Measurements from ENCODE around the gene STK4. TPM values are rescaled to one million over a fixed set of nuclear protein-coding genes. Genes with fewer than 3 reads are reported as not detected.
A peak's percentile ranks its signal among the peaks of the same experiment; 100 is the strongest.
"Not testable (repeated sequence)": the region's sequence is repeated elsewhere in the genome, so short reads cannot be mapped to it uniquely, and the experiment has no call there.

Gene STK4
- total RNA-seq, 5 donors from 2014 or later (not counting 1 experiment from before 2014, with no cell fraction given) = 244 to 315 (median 271) TPM

GRCh38 chr20:45061244-45061643 is 94.9 kb downstream of the STK4 start:
- no peaks in the 10 kb centered on the region for H3K27me3 ChIP-seq (replicated peaks in 1 of 2; ENCODE audit: control insufficient read depth in 2 of 2, extremely low read depth in 1 of 2, insufficient read depth in 2 of 2, low read length in 1 of 2)
- H3K9me3 Mint-ChIP-seq = no peaks in the 10 kb centered on the region
- CTCF ChIA-PET = interaction anchor here in 1 of 2 donors (2.3 kb wide), 2 partner anchors 11 to 17 kb away, joined by 8 to 9 read pairs; no protein-coding TSS in a partner anchor
- peaks cover 78 to 81% (median 81%) of the 10 kb centered on the region in 3 donors for H3K4me1 Mint-ChIP-seq
- ATAC-seq (replicated peaks in 1 of 4) (no peak), DNase-seq (no peak)
- H3K36me3 ChIP-seq (ENCODE audit: control insufficient read depth in 2 of 2, extremely low read depth in 1 of 2, insufficient read depth in 1 of 2, low read length in 1 of 2) = peaks cover 0 to 58% of the 10 kb centered on the region in 2 donors
- H3K4me1 ChIP-seq (ENCODE audit: control insufficient read depth in 1 of 2, extremely low read depth in 1 of 2, insufficient read depth in 2 of 2, low read length in 2 of 2) = peaks cover 4% of the 10 kb centered on the region in 2 experiments
- POLR2A ChIA-PET = no interaction called here
- no peak overlapping the region for H3K4me3 Mint-ChIP-seq
- peak overlapping the region; percentile 32 to 48 for H3K27ac Mint-ChIP-seq
- no peak overlapping the region for H3K4me3 ChIP-seq (ENCODE audit: control insufficient read depth in 1 of 2, extremely low read depth in 1 of 2, low read length in 1 of 2)
- no peak overlapping the region for H3K27ac ChIP-seq (ENCODE audit: low read length)
- no peaks in the 10 kb centered on the region for H3K27me3 Mint-ChIP-seq
- 56% methylated on average over 1 of the region's 4 CpGs for WGBS (ENCODE audit: insufficient coverage)
- H3K36me3 Mint-ChIP-seq = peaks cover 45% of the 10 kb centered on the region
- no peaks in the 10 kb centered on the region for H3K9me3 ChIP-seq

DNA sequence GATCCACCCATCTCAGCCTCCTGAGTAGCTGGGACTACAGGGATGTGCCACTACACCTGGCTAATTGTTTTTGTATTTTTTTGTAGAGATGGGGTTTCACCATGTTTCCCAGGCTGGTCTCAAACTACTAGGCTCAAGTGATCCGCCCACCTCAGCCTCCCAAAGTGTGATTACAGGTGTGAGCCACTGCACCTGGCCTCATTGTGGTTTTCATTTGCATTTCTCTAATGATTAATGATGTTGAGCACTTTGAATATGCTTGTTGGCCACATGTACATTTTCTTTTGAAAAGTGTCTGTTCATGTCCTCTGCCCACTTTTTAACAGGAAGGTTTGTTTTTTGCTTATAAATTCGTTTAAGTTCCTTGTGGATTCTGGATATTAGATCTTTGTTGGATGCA is 96.8 kb downstream of the STK4 start:
- ATAC-seq (replicated peaks in 1 of 4); POLR2A ChIA-PET; H3K27me3 Mint-ChIP-seq; H3K27me3 ChIP-seq (replicated peaks in 1 of 2; ENCODE audit: control insufficient read depth in 2 of 2, extremely low read depth in 1 of 2, insufficient read depth in 2 of 2, low read length in 1 of 2); H3K4me3 ChIP-seq (ENCODE audit: control insufficient read depth in 1 of 2, extremely low read depth in 1 of 2, low read length in 1 of 2); H3K9me3 ChIP-seq; H3K9me3 Mint-ChIP-seq; H3K27ac ChIP-seq (ENCODE audit: low read length); CTCF ChIA-PET; DNase-seq; H3K4me1 ChIP-seq (ENCODE audit: control insufficient read depth in 1 of 2, extremely low read depth in 1 of 2, insufficient read depth in 2 of 2, low read length in 2 of 2): not testable (repeated sequence)
- H3K4me1 Mint-ChIP-seq = peaks cover 82 to 85% (median 84%) of the 10 kb centered on the region in 3 donors
- peaks cover 52% of the 10 kb centered on the region for H3K36me3 Mint-ChIP-seq
- H3K36me3 ChIP-seq (ENCODE audit: control insufficient read depth in 2 of 2, extremely low read depth in 1 of 2, insufficient read depth in 1 of 2, low read length in 1 of 2) = peaks cover 0 to 58% of the 10 kb centered on the region in 2 donors
- WGBS (ENCODE audit: insufficient coverage) = no CpG with 5 or more reads among the region's 2 CpGs
- H3K27ac Mint-ChIP-seq = peak overlapping the region in 1 of 2 donors; percentile 76
- peak overlapping the region in 1 of 3 donors; percentile 47 for H3K4me3 Mint-ChIP-seq

GRCh38 chr20:45064812-45065211 is 98.5 kb downstream of the STK4 start:
- H3K36me3 Mint-ChIP-seq = peaks cover 56% of the 10 kb centered on the region

GRCh38 chr20:45066372-45066771 is 100.1 kb downstream of the STK4 start:
- ATAC-seq (replicated peaks in 1 of 4) (no peak), DNase-seq (no peak)
- H3K4me3 Mint-ChIP-seq = no peak overlapping the region
- H3K36me3 ChIP-seq (ENCODE audit: control insufficient read depth in 2 of 2, extremely low read depth in 1 of 2, insufficient read depth in 1 of 2, low read length in 1 of 2) = peaks cover 0 to 55% of the 10 kb centered on the region in 2 donors
- H3K4me1 Mint-ChIP-seq = peaks cover 85 to 86% (median 86%) of the 10 kb centered on the region in 3 donors
- H3K27me3 ChIP-seq (replicated peaks in 1 of 2; ENCODE audit: control insufficient read depth in 2 of 2, extremely low read depth in 1 of 2, insufficient read depth in 2 of 2, low read length in 1 of 2) = no peaks in the 10 kb centered on the region
- CTCF ChIA-PET = interaction anchor here in 1 of 2 donors (1.0 to 1.4 kb wide), 2 partner anchors 16 to 22 kb away, joined by 3 to 5 read pairs; no protein-coding TSS in a partner anchor
- POLR2A ChIA-PET = no interaction called here
- H3K36me3 Mint-ChIP-seq = peaks cover 65% of the 10 kb centered on the region
- WGBS (ENCODE audit: insufficient coverage) = 95% methylated on average over 3 of the region's 7 CpGs
- H3K27me3 Mint-ChIP-seq = no peaks in the 10 kb centered on the region
- H3K9me3 Mint-ChIP-seq = no peaks in the 10 kb centered on the region
- H3K9me3 ChIP-seq = no peaks in the 10 kb centered on the region
- peak overlapping the region; percentile 28 to 34 for H3K27ac Mint-ChIP-seq
- no peak overlapping the region for H3K27ac ChIP-seq (ENCODE audit: low read length)
- H3K4me3 ChIP-seq (ENCODE audit: control insufficient read depth in 1 of 2, extremely low read depth in 1 of 2, low read length in 1 of 2) = no peak overlapping the region
- peaks cover 2 to 4% of the 10 kb centered on the region in 2 experiments for H3K4me1 ChIP-seq (ENCODE audit: control insufficient read depth in 1 of 2, extremely low read depth in 1 of 2, insufficient read depth in 2 of 2, low read length in 2 of 2)

More at GRCh38 chr20:45064812-45065211, 98.5 kb downstream of the STK4 start:
- no peaks in the 10 kb centered on the region for H3K9me3 Mint-ChIP-seq
- H3K4me3 Mint-ChIP-seq = peak overlapping the region in 2 of 3 donors; percentile 5
- CTCF ChIA-PET = no interaction called here
- no peak overlapping the region for H3K27ac ChIP-seq (ENCODE audit: low read length)
- H3K36me3 ChIP-seq (ENCODE audit: control insufficient read depth in 2 of 2, extremely low read depth in 1 of 2, insufficient read depth in 1 of 2, low read length in 1 of 2) = peaks cover 0 to 58% of the 10 kb centered on the region in 2 donors
- H3K27me3 Mint-ChIP-seq = no peaks in the 10 kb centered on the region
- no peaks in the 10 kb centered on the region for H3K9me3 ChIP-seq
- H3K4me1 Mint-ChIP-seq = peaks cover 85 to 88% (median 87%) of the 10 kb centered on the region in 3 donors
- H3K4me1 ChIP-seq (ENCODE audit: control insufficient read depth in 1 of 2, extremely low read depth in 1 of 2, insufficient read depth in 2 of 2, low read length in 2 of 2) = peaks cover 2 to 4% of the 10 kb centered on the region in 2 experiments
- ATAC-seq (replicated peaks in 1 of 4) (no peak), DNase-seq (no peak)
- H3K27me3 ChIP-seq (replicated peaks in 1 of 2; ENCODE audit: control insufficient read depth in 2 of 2, extremely low read depth in 1 of 2, insufficient read depth in 2 of 2, low read length in 1 of 2) = no peaks in the 10 kb centered on the region
- no peak overlapping the region for H3K4me3 ChIP-seq (ENCODE audit: control insufficient read depth in 1 of 2, extremely low read depth in 1 of 2, low read length in 1 of 2)
- POLR2A ChIA-PET = no interaction called here
- peak overlapping the region; percentile 68 to 74 for H3K27ac Mint-ChIP-seq

GRCh38 chr20:45067087-45067486 is 100.8 kb downstream of the STK4 start:
- ChIA-PET POLR2A (interaction anchor here in 1 of 2 donors (0.8 to 1.3 kb wide), 2 partner anchors 11 to 30 kb away, joined by 3 read pairs; no protein-coding TSS in a partner anchor), CTCF (interaction anchor here in 1 of 2 donors (1.4 kb wide), 1 partner anchor 16 kb away, joined by 5 read pairs; no protein-coding TSS in a partner anchor)
- Mint-ChIP-seq H3K36me3 (peaks cover 61% of the 10 kb centered on the region), H3K27ac (peak overlapping the region in 1 of 2 donors; percentile 54), H3K4me1 (peaks cover 78 to 85% (median 83%) of the 10 kb centered on the region in 3 donors), H3K4me3 (no peak overlapping the region), H3K9me3 (no peaks in the 10 kb centered on the region), H3K27me3 (no peaks in the 10 kb centered on the region)
- Histone ChIP-seq H3K27ac (ENCODE audit: low read length) (no peak overlapping the region), H3K4me1 (ENCODE audit: control insufficient read depth in 1 of 2, extremely low read depth in 1 of 2, insufficient read depth in 2 of 2, low read length in 2 of 2) (peaks cover 2 to 4% of the 10 kb centered on the region in 2 experiments), H3K9me3 (no peaks in the 10 kb centered on the region), H3K4me3 (ENCODE audit: control insufficient read depth in 1 of 2, extremely low read depth in 1 of 2, low read length in 1 of 2) (no peak overlapping the region), H3K27me3 (replicated peaks in 1 of 2; ENCODE audit: control insufficient read depth in 2 of 2, extremely low read depth in 1 of 2, insufficient read depth in 2 of 2, low read length in 1 of 2) (no peaks in the 10 kb centered on the region), H3K36me3 (ENCODE audit: control insufficient read depth in 2 of 2, extremely low read depth in 1 of 2, insufficient read depth in 1 of 2, low read length in 1 of 2) (peaks cover 0 to 56% of the 10 kb centered on the region in 2 donors)
- ATAC-seq (replicated peaks in 1 of 4) (no peak), DNase-seq (no peak)
- WGBS (ENCODE audit: insufficient coverage) = no CpG with 5 or more reads among the region's 4 CpGs

DNA sequence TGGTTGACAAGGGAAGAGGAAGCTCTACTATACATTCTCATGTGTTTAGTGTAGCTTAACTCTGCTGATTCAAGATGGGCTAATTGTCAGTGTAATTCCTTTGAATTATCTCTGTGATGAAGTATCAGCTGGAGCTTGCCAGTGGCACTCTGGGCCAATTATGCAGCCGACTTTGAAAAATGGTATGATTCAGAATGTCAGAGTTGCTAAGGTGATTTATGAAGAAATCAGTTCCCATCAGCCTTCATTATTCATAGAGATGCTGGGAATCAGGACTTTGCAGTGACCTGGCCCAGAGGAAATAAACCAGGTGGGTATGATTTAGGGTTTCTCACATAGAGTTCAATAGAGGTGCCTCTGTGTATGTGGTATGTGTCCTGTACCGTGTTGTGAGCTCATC is 101.2 kb downstream of the STK4 start:
- no peak for ATAC-seq (replicated peaks in 1 of 4)
- peaks cover 0 to 56% of the 10 kb centered on the region in 2 donors for H3K36me3 ChIP-seq (ENCODE audit: control insufficient read depth in 2 of 2, extremely low read depth in 1 of 2, insufficient read depth in 1 of 2, low read length in 1 of 2)
- H3K27ac ChIP-seq (ENCODE audit: low read length) = no peak overlapping the region
- no peaks in the 10 kb centered on the region for H3K9me3 ChIP-seq
- no CpG with 5 or more reads among the region's 2 CpGs for WGBS (ENCODE audit: insufficient coverage)
- no peak overlapping the region for H3K4me3 ChIP-seq (ENCODE audit: control insufficient read depth in 1 of 2, extremely low read depth in 1 of 2, low read length in 1 of 2)
- ChIA-PET CTCF (interaction anchor here (0.5 to 1.4 kb wide), 4 partner anchors 17 to 832 kb away, joined by 3 to 5 read pairs (median 4); no protein-coding TSS in a partner anchor), POLR2A (interaction anchor here in 1 of 2 donors (0.8 to 1.3 kb wide), 2 partner anchors 12 to 30 kb away, joined by 3 read pairs; no protein-coding TSS in a partner anchor)
- Mint-ChIP-seq H3K4me1 (peaks cover 75 to 82% (median 79%) of the 10 kb centered on the region in 3 donors), H3K27ac (no peak overlapping the region), H3K27me3 (no peaks in the 10 kb centered on the region), H3K36me3 (peaks cover 57% of the 10 kb centered on the region), H3K4me3 (no peak overlapping the region), H3K9me3 (no peaks in the 10 kb centered on the region)
- no peaks in the 10 kb centered on the region for H3K27me3 ChIP-seq (replicated peaks in 1 of 2; ENCODE audit: control insufficient read depth in 2 of 2, extremely low read depth in 1 of 2, insufficient read depth in 2 of 2, low read length in 1 of 2)
- no peak for DNase-seq
- peaks cover 2 to 4% of the 10 kb centered on the region in 2 experiments for H3K4me1 ChIP-seq (ENCODE audit: control insufficient read depth in 1 of 2, extremely low read depth in 1 of 2, insufficient read depth in 2 of 2, low read length in 2 of 2)
